ENCODE results near the gene FTSJ1.

DNA sequence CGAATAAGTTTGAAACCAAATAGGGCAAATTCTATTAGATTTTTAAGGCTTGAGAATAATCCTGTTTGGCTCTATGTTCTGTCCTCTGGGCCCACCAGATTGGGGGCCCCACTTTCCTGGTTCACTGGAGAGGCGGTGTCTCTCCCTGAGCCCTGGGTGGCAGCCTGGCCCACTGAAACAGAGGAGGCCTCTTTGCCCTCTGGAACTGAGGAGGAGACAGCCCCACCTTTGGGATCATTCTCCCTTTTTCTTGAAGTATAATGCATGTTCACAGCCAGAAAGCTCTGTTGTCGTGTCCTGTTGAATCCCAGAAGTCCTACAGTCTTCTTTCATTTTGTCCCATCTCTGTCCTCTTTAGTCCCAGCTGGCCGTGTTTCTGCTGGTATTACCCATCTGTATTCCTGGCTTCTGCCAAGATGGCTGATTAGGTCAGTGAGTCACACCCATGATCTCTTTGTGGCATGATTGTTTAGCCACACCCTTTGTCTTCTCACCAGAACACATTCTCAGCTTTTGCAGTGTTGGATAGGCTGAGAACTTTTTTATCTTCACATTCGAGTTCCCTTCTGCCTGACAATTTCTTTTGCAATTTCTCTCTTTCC, 55.5 kb downstream of the FTSJ1 start:
- TF ChIP-seq, protein P1, sequence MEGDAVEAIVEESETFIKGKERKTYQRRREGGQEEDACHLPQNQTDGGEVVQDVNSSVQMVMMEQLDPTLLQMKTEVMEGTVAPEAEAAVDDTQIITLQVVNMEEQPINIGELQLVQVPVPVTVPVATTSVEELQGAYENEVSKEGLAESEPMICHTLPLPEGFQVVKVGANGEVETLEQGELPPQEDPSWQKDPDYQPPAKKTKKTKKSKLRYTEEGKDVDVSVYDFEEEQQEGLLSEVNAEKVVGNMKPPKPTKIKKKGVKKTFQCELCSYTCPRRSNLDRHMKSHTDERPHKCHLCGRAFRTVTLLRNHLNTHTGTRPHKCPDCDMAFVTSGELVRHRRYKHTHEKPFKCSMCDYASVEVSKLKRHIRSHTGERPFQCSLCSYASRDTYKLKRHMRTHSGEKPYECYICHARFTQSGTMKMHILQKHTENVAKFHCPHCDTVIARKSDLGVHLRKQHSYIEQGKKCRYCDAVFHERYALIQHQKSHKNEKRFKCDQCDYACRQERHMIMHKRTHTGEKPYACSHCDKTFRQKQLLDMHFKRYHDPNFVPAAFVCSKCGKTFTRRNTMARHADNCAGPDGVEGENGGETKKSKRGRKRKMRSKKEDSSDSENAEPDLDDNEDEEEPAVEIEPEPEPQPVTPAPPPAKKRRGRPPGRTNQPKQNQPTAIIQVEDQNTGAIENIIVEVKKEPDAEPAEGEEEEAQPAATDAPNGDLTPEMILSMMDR (IDR thresholded peaks at IDR 0.05) = no peak
- no peak for TF ChIP-seq EZH2 (IDR thresholded peaks at IDR 0.05; ENCODE audit: borderline replicate concordance, insufficient read depth, low read depth, low read length, poor library complexity, severe bottlenecking)

Data from B cell (primary cell).